H1 (cell line): ENCODE data around the gene FOXN3.

ENCODE experiments used
- ATF3 ChIP-seq: IDR thresholded peaks from 2 replicates; pipeline ENCODE4 v1.6.1; 2011; ENCODE audit warnings: low read depth, mild to moderate bottlenecking, low read length; ENCODE audit not compliant: insufficient read depth
- CEBPB ChIP-seq: IDR thresholded peaks from 2 replicates; pipeline ENCODE4 v1.6.1; 2012; ENCODE audit warnings: low read depth, low read length
- CHD1 ChIP-seq: IDR thresholded peaks from 2 replicates; pipeline ENCODE4 v1.6.1; 2012; ENCODE audit warnings: low read depth, low read length, improper control_type of control experiment
- CTCF ChIP-seq, 3 experiments: IDR thresholded peaks; 1 replicate in 2 of 3; 2 replicates in 1 of 3; pipeline versions ENCODE4 v1.5.1 to v1.6.1; 2011; ENCODE audit warnings: low read length in 3 of 3, mild to moderate bottlenecking in 3 of 3, inconsistent platforms in 2 of 3, low read depth in 1 of 3, moderate library complexity in 1 of 3; ENCODE audit not compliant: insufficient read depth in 1 of 3; ENCODE audit errors: control extremely low read depth in 1 of 3
- EP300 ChIP-seq, 2 experiments: IDR thresholded peaks; 1 replicate in 1 of 2; 2 replicates in 1 of 2; pipeline ENCODE4 v1.6.1; 2011 to 2012; ENCODE audit warnings: low read depth in 2 of 2, low read length in 2 of 2, mild to moderate bottlenecking in 2 of 2, borderline replicate concordance in 1 of 2, inconsistent platforms in 1 of 2, moderate library complexity in 1 of 2
- JUN ChIP-seq: IDR thresholded peaks from 2 replicates; pipeline ENCODE4 v1.6.1; 2011; ENCODE audit warnings: low read depth, mild to moderate bottlenecking, improper control_type of control experiment, low read length
- POLR2AphosphoS5 ChIP-seq: IDR thresholded peaks from 2 replicates; pipeline ENCODE4 v1.6.1; 2011; ENCODE audit warnings: low read depth, low read length
- TAF1 ChIP-seq: IDR thresholded peaks from 2 replicates; pipeline ENCODE4 v1.6.1; 2011; ENCODE audit warnings: mild to moderate bottlenecking, low read depth, low read length

GRCh38 chr14:89129570-89129969, 287.5 kb downstream of the FOXN3 start:
- no peak for TF ChIP-seq EP300 (IDR thresholded peaks at IDR 0.05; ENCODE audit: borderline replicate concordance in 1 of 2, low read depth in 2 of 2, low read length in 2 of 2)
- no peak for TF ChIP-seq JUN
- no peak for TF ChIP-seq CEBPB
- no peak for TF ChIP-seq ATF3
- no peak for TF ChIP-seq CTCF (IDR thresholded peaks at IDR 0.05; ENCODE audit: control extremely low read depth in 1 of 3, insufficient read depth in 1 of 3, low read depth in 1 of 3, low read length in 3 of 3)
- no peak for TF ChIP-seq TAF1
- TF ChIP-seq POLR2AphosphoS5 = no peak
- TF ChIP-seq CHD1 = no peak
